CD14-positive monocyte (primary cell): ENCODE results near the gene ASB6. TPM values are rescaled to one million over a fixed set of nuclear protein-coding genes. Genes with fewer than 3 reads are reported as not detected.

Source experiments
- DNase-seq, 3 donors: peaks; one replicate each; pipeline ENCODE4 v3.0.0-alpha.2; 2011 to 2022
- H2AFZ ChIP-seq: 2 replicates; pipeline ENCODE4 v1.6.0; 2012; ENCODE audit warnings: mild to moderate bottlenecking, low read depth, low read length, inconsistent platforms; ENCODE audit not compliant: insufficient read depth, poor library complexity, severe bottlenecking
- H3K27ac ChIP-seq, 2 donors: 1 replicate in 1 of 2; 2 replicates in 1 of 2; pipeline ENCODE4 v1.5.1; 2012 to 2013; ENCODE audit warnings: low read length in 2 of 2, control low read depth in 1 of 2, inconsistent platforms in 1 of 2, low read depth in 1 of 2, mild to moderate bottlenecking in 1 of 2
- H3K27me3 ChIP-seq, 2 donors: one replicate each; pipeline versions ENCODE4 v1.6.0 to v1.6.1; 2011 to 2013; ENCODE audit warnings: low read length in 2 of 2; ENCODE audit not compliant: control insufficient read depth in 2 of 2, insufficient read depth in 2 of 2
- H3K36me3 ChIP-seq, 2 donors: replicated peaks in 1 of 2; 1 replicate in 1 of 2; 2 replicates in 1 of 2; pipeline versions ENCODE4 v1.5.1 to v1.6.1; 2012 to 2013; ENCODE audit warnings: low read length in 2 of 2, control low read depth in 1 of 2, inconsistent platforms in 1 of 2, mild to moderate bottlenecking in 1 of 2; ENCODE audit not compliant: insufficient read depth in 2 of 2, control insufficient read depth in 1 of 2
- H3K4me1 ChIP-seq, 2 donors: 1 replicate in 1 of 2; 2 replicates in 1 of 2; pipeline versions ENCODE4 v1.5.1 to v1.6.1; 2012 to 2013; ENCODE audit warnings: low read length in 2 of 2, control low read depth in 1 of 2, inconsistent platforms in 1 of 2, mild to moderate bottlenecking in 1 of 2, moderate library complexity in 1 of 2; ENCODE audit not compliant: insufficient read depth in 2 of 2, control insufficient read depth in 1 of 2
- H3K4me2 ChIP-seq: replicated peaks from 2 replicates; pipeline ENCODE3; 2012; ENCODE audit warnings: low read length, moderate library complexity, mild to moderate bottlenecking; ENCODE audit not compliant: poor library complexity, severe bottlenecking; ENCODE audit errors: extremely low read depth
- H3K4me3 ChIP-seq, 3 experiments: fragments of 200-600 bp in 1 of 3; sonication (generic) in 1 of 3; replicated peaks in 1 of 3; 1 replicate in 2 of 3; 2 replicates in 1 of 3; pipeline ENCODE4 v1.5.1; 2011 to 2013; ENCODE audit warnings: low read length in 3 of 3, mild to moderate bottlenecking in 3 of 3, control low read depth in 2 of 3, low read depth in 2 of 3, inconsistent platforms in 1 of 3, moderate library complexity in 1 of 3
- H3K79me2 ChIP-seq: 2 replicates; pipeline ENCODE4 v1.6.0; 2012; ENCODE audit warnings: mild to moderate bottlenecking, control low read depth, inconsistent platforms, low read length, moderate library complexity; ENCODE audit not compliant: insufficient read depth
- H3K9ac ChIP-seq: 2 replicates; pipeline ENCODE4 v1.6.0; 2017; ENCODE audit warnings: low read length, mild to moderate bottlenecking; ENCODE audit not compliant: insufficient read depth, poor library complexity, severe bottlenecking
- H3K9me3 ChIP-seq, 2 donors: replicated peaks in 1 of 2; 1 replicate in 1 of 2; 2 replicates in 1 of 2; pipeline versions ENCODE4 v1.5.1 to v1.6.1; 2012 to 2013; ENCODE audit warnings: low read length in 2 of 2, control low read depth in 1 of 2; ENCODE audit not compliant: control insufficient read depth in 1 of 2, insufficient read depth in 1 of 2
- H4K20me1 ChIP-seq: 2 replicates; pipeline ENCODE4 v1.6.0; 2012; ENCODE audit warnings: mild to moderate bottlenecking, low read length, control low read depth, moderate library complexity; ENCODE audit not compliant: insufficient read depth
- H3K27ac Mint-ChIP-seq, 7 donors: one replicate each; pipeline ENCODE4 v1.8.0; 2020; ENCODE audit warnings: mild to moderate bottlenecking in 7 of 7, mixed read lengths in 7 of 7, moderate library complexity in 6 of 7, inconsistent platforms in 2 of 7
- H3K27me3 Mint-ChIP-seq, 3 donors: one replicate each; pipeline ENCODE4 v1.8.0; 2021 to 2022; ENCODE audit warnings: low read depth in 3 of 3, mild to moderate bottlenecking in 3 of 3, mixed read lengths in 3 of 3, moderate library complexity in 3 of 3, inconsistent platforms in 1 of 3
- H3K36me3 Mint-ChIP-seq, 2 donors: one replicate each; pipeline ENCODE4 v1.8.0; 2020; ENCODE audit warnings: mixed read lengths in 2 of 2, inconsistent platforms in 1 of 2, mild to moderate bottlenecking in 1 of 2
- H3K4me1 Mint-ChIP-seq: one replicate; pipeline ENCODE4 v1.8.0; 2020; ENCODE audit warnings: mild to moderate bottlenecking, mixed read lengths
- H3K4me3 Mint-ChIP-seq, 2 donors: one replicate each; pipeline ENCODE4 v1.8.0; 2020; ENCODE audit warnings: mild to moderate bottlenecking in 2 of 2, mixed read lengths in 2 of 2, moderate library complexity in 1 of 2
- H3K9me3 Mint-ChIP-seq, 7 donors: one replicate each; pipeline ENCODE4 v1.8.0; 2020 to 2022; ENCODE audit warnings: mixed read lengths in 7 of 7, mild to moderate bottlenecking in 6 of 7, moderate library complexity in 6 of 7, inconsistent platforms in 2 of 7
- CTCF ChIP-seq: fragments of 200-600 bp; IDR thresholded peaks from one replicate; pipeline ENCODE4 v1.8.0; 2022; ENCODE audit warnings: antibody characterized with exemption, mild to moderate bottlenecking
- WGBS: methylation state at CpG from one replicate; pipeline ENCODE4 v1.1.5; 2013; ENCODE audit warnings: missing lambda C conversion rate; ENCODE audit not compliant: insufficient coverage; 5-methylcytosine and 5-hydroxymethylcytosine counted together
- intact Hi-C, 2 donors: fragments of 100-400 bp; cut with micrococcal nuclease; formaldehyde crosslinking; loops; one replicate each; pipeline versions ENCODE4 v1.15.0 to v1.15.1; 2023
- polyA plus RNA-seq, 3 donors: library from polyadenylated mRNA; depleted of rRNA in 1 of 3; unstranded in 2 of 3; stranded (reverse) in 1 of 3; fragments of 300-500 nt in 2 of 3; fragments of >200 nt in 1 of 3; fragmentation: Illumina TruSeq in 2 of 3; gene quantifications; 1 replicate in 2 of 3; 2 replicates in 1 of 3; pipeline ENCODE4 v1.2.3, GENCODE V29; 2012 to 2021

ASB6 gene
- polyA plus RNA-seq, 3 donors = 8.1 to 21.1 (median 10.1) TPM

GRCh38 chr9:129629251-129629820, 12.6 kb downstream of the ASB6 start:
- Histone ChIP-seq H3K27me3 (no peaks in the 10 kb centered on the region), H3K9ac (no peak overlapping the region), H3K9me3 (no peaks in the 10 kb centered on the region), H4K20me1 (peaks cover 79% of the 10 kb centered on the region), H3K4me2 (no peak overlapping the region), H2AFZ (no peak overlapping the region), H3K27ac (peak overlapping the region in 1 of 2 donors; percentile 42), H3K79me2 (peaks cover 82% of the 10 kb centered on the region), H3K4me3 (no peak overlapping the region), H3K36me3 (peaks cover 19 to 49% of the 10 kb centered on the region in 2 donors), H3K4me1 (peaks cover 34 to 42% of the 10 kb centered on the region in 2 donors)
- Mint-ChIP-seq H3K9me3 (no peaks in the 10 kb centered on the region), H3K27me3 (peaks cover 0 to 3% (median 0%) of the 10 kb centered on the region in 3 donors), H3K4me1 (peaks cover 47% of the 10 kb centered on the region), H3K36me3 (peaks cover 37 to 48% of the 10 kb centered on the region in 2 donors), H3K4me3 (no peak overlapping the region), H3K27ac (peak overlapping the region in 2 of 7 donors; percentile 63 to 65)
- TF ChIP-seq CTCF = no peak
- WGBS = 85% methylated on average over 4 of the region's 8 CpGs
- intact Hi-C loops = loop anchor here in 1 of 2 donors (5.0 kb wide), 1 partner anchor 452 kb away; the partner anchor contains the start of gene IER5L
- no peak for DNase-seq

- intact Hi-C loops = loop anchor here in 1 of 2 donors (5.0 kb wide), 1 partner anchor 451 kb away; the partner anchor contains the start of gene IER5L
- no peak overlapping the region for H3K4me3 ChIP-seq
- no peak overlapping the region for H3K4me2 ChIP-seq
- H4K20me1 ChIP-seq = peaks cover 73% of the 10 kb centered on the region
- no peaks in the 10 kb centered on the region for H3K9me3 Mint-ChIP-seq
- no peak overlapping the region for H3K9ac ChIP-seq
- H3K36me3 ChIP-seq = peaks cover 14 to 43% of the 10 kb centered on the region in 2 donors
- H3K79me2 ChIP-seq = peaks cover 78% of the 10 kb centered on the region
- peaks cover 53% of the 10 kb centered on the region for H3K4me1 Mint-ChIP-seq
- H3K4me1 ChIP-seq = peaks cover 41 to 48% of the 10 kb centered on the region in 2 donors
- no peak for DNase-seq
- 100% methylated on average over 2 of the region's 6 CpGs for WGBS
- H3K27ac ChIP-seq = peak overlapping the region in 1 of 2 donors; percentile 42
- no peaks in the 10 kb centered on the region for H3K27me3 ChIP-seq
- no peak overlapping the region for H3K4me3 Mint-ChIP-seq
- H2AFZ ChIP-seq = no peak overlapping the region
- peak overlapping the region in 5 of 7 donors; percentile 12 to 78 (median 65) for H3K27ac Mint-ChIP-seq
- H3K27me3 Mint-ChIP-seq = peaks cover 0 to 5% (median 0%) of the 10 kb centered on the region in 3 donors
- H3K9me3 ChIP-seq = no peaks in the 10 kb centered on the region
- peaks cover 33 to 41% of the 10 kb centered on the region in 2 donors for H3K36me3 Mint-ChIP-seq
- TF ChIP-seq CTCF = no peak
Observed at GRCh38 chr9:129628709-129629108, 13.2 kb downstream of the ASB6 start.
